Karpas-422 (cell line): ENCODE measurements around the gene RGS13. TPM values are rescaled to one million over a fixed set of nuclear protein-coding genes. Genes with fewer than 3 reads are reported as not detected.
A peak's percentile ranks its signal among the peaks of the same experiment; 100 is the strongest.
"Not testable (repeated sequence)": the region's sequence is repeated elsewhere in the genome, so short reads cannot be mapped to it uniquely, and the experiment has no call there.

Experiments
- DNase-seq: peaks from one replicate; pipeline ENCODE4 v3.0.0-alpha.2; 2015
- H2AFZ ChIP-seq: fragments of 200-600 bp; sonication (generic); 2 replicates; pipeline ENCODE4 v1.6.1; 2014; ENCODE audit warnings: antibody characterized with exemption, low read length, mixed read lengths
- H3K27ac ChIP-seq: fragments of 200-600 bp; sonication (generic); 2 replicates; pipeline ENCODE4 v1.5.1; 2014; ENCODE audit warnings: mild to moderate bottlenecking, low read length, moderate library complexity
- H3K27me3 ChIP-seq: fragments of 200-600 bp; sonication (generic); 2 replicates; pipeline ENCODE4 v1.6.1; 2014; ENCODE audit warnings: low read length, mixed read lengths
- H3K36me3 ChIP-seq: fragments of 200-600 bp; sonication (generic); 2 replicates; pipeline ENCODE4 v1.6.1; 2014; ENCODE audit warnings: low read length, mixed read lengths; ENCODE audit not compliant: insufficient read depth
- H3K4me1 ChIP-seq: fragments of 200-600 bp; sonication (generic); 2 replicates; pipeline ENCODE4 v1.6.1; 2014; ENCODE audit warnings: mild to moderate bottlenecking, low read length, mixed read lengths
- H3K4me2 ChIP-seq: fragments of 200-600 bp; sonication (generic); 2 replicates; pipeline ENCODE4 v1.6.1; 2014; ENCODE audit warnings: low read length, low read depth, mild to moderate bottlenecking; ENCODE audit not compliant: poor library complexity, severe bottlenecking
- H3K4me3 ChIP-seq: fragments of 200-600 bp; sonication (generic); 2 replicates; pipeline ENCODE4 v1.5.1; 2014; ENCODE audit warnings: mild to moderate bottlenecking, antibody characterized with exemption, low read length, mixed read lengths
- H3K79me2 ChIP-seq: fragments of 200-600 bp; sonication (generic); 2 replicates; pipeline ENCODE4 v1.6.1; 2014; ENCODE audit warnings: mild to moderate bottlenecking, low read length, mixed read lengths
- H3K9ac ChIP-seq: fragments of 200-600 bp; sonication (generic); 2 replicates; pipeline ENCODE4 v1.6.0; 2014; ENCODE audit warnings: low read length
- H3K9me2 ChIP-seq: fragments of 200-600 bp; sonication (generic), shearing (Covaris generic); replicated peaks from 2 replicates; pipeline ENCODE4 v1.6.0; 2014; ENCODE audit warnings: mild to moderate bottlenecking, low read length, moderate library complexity; ENCODE audit not compliant: insufficient read depth
- H3K9me3 ChIP-seq: fragments of 300-700, 200-600 bp; sonication (generic); 2 replicates; pipeline ENCODE4 v1.6.1; 2014; ENCODE audit warnings: low read length, mixed read lengths
- H4K20me1 ChIP-seq: fragments of 200-600 bp; sonication (generic); 2 replicates; pipeline ENCODE4 v1.6.1; 2014; ENCODE audit warnings: mild to moderate bottlenecking, antibody characterized with exemption, low read length, low read depth; ENCODE audit not compliant: insufficient read depth
- total RNA-seq: library from RNA; depleted of rRNA; stranded (reverse); fragments of >200 nt; shearing (Covaris generic); gene quantifications from 2 replicates; pipeline ENCODE4 v1.2.3, GENCODE V29; 2014; ENCODE audit warnings: low replicate concordance

Gene RGS13
- total RNA-seq, 1 experiment from 2014 or later: 462 TPM

DNA sequence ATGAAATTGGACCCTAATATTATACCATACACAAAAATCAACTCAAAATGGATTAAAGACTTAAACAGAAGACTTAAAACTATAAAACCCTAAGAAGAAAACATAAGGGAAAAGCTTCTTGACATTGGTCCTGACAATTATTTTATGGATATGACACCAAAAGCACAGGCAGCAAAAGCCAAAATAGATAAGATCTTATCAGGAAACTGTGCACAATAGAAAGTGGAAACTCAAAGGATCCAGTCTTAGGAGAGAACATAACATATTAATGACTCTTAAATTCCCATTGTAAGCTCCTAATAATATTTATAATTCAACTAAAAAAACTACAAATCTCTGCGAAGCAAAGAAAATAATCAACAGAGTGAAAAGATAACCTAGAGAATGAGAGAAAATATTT, 39.8 kb downstream of the RGS13 start:
- no peaks in the 10 kb centered on the region for H3K9me2 ChIP-seq
- no peak overlapping the region for H3K4me3 ChIP-seq
- H3K27me3 ChIP-seq: no peaks in the 10 kb centered on the region
- H3K9ac ChIP-seq: no peak overlapping the region
- no peak overlapping the region for H3K27ac ChIP-seq
- H3K4me1 ChIP-seq: peaks cover 19% of the 10 kb centered on the region
- no peaks in the 10 kb centered on the region for H3K79me2 ChIP-seq
- no peak overlapping the region for H3K4me2 ChIP-seq
- H2AFZ ChIP-seq: no peak overlapping the region
- no peaks in the 10 kb centered on the region for H4K20me1 ChIP-seq
- H3K9me3 ChIP-seq: no peaks in the 10 kb centered on the region
- no peaks in the 10 kb centered on the region for H3K36me3 ChIP-seq
- no peak for DNase-seq

DNA sequence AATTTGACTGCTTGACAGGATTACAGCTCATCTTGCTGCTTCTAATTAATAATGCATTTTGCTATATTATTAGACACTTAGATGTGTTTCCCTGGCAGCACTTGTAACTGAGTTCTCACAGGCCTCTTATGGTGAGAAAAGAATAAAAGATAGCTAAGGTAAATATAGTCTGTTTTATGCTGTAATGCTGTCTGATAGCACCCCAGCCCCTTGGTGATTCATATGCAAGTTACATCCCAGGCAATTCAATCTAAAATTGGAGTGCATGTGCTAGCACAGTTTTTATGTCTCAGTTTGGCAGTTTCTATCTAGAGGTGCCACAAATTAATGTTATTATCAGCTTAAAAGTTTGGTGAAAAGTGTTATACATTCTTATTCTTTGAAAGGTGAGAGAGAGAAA, 42.2 kb downstream of the RGS13 start:
- H3K9me2 ChIP-seq: no peaks in the 10 kb centered on the region
- H3K9me3 ChIP-seq: no peaks in the 10 kb centered on the region
- peaks cover 19% of the 10 kb centered on the region for H3K4me1 ChIP-seq
- no peaks in the 10 kb centered on the region for H4K20me1 ChIP-seq
- H3K4me3 ChIP-seq: no peak overlapping the region
- no peak overlapping the region for H3K9ac ChIP-seq
- H2AFZ ChIP-seq: no peak overlapping the region
- H3K27ac ChIP-seq: no peak overlapping the region
- no peaks in the 10 kb centered on the region for H3K27me3 ChIP-seq
- H3K4me2 ChIP-seq: peak overlapping the region; percentile 26
- no peaks in the 10 kb centered on the region for H3K79me2 ChIP-seq
- H3K36me3 ChIP-seq: no peaks in the 10 kb centered on the region
- DNase-seq: no peak

- no peak overlapping the region for H3K4me2 ChIP-seq
- H3K36me3 ChIP-seq: no peaks in the 10 kb centered on the region
- H3K4me3 ChIP-seq: no peak overlapping the region
- H3K9me2 ChIP-seq: no peaks in the 10 kb centered on the region
- H2AFZ ChIP-seq: no peak overlapping the region
- H3K9me3 ChIP-seq: no peaks in the 10 kb centered on the region
- no peak overlapping the region for H3K27ac ChIP-seq
- H3K9ac ChIP-seq: no peak overlapping the region
- H3K4me1 ChIP-seq: peaks cover 19% of the 10 kb centered on the region
- H3K79me2 ChIP-seq: no peaks in the 10 kb centered on the region
- no peaks in the 10 kb centered on the region for H3K27me3 ChIP-seq
- DNase-seq: no peak
- no peaks in the 10 kb centered on the region for H4K20me1 ChIP-seq
Observed at GRCh38 chr1:192682335-192682734, 46.4 kb downstream of the RGS13 start.

DNA sequence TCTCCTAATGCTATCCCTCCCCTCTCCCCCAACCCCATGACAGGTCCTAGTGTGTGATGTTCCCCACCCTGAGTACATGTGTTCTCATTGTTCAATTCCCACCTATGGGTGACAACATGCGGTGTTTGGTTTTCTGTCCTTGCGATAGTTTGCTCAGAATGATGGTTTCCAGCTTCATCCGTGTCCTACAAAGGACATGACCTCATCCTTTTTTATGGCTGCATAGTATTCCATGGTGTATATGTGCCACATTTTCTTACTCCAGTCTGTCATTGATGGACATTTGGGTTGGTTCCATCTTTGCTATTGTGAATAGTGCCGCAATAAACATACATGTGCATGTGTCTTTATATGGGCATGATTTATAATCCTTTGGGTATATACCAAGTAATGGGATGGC, 47.1 kb downstream of the RGS13 start:
- H3K27ac ChIP-seq, H3K79me2 ChIP-seq, H3K9me2 ChIP-seq, H3K4me3 ChIP-seq, H3K9me3 ChIP-seq, H3K36me3 ChIP-seq, DNase-seq, H4K20me1 ChIP-seq, H2AFZ ChIP-seq, H3K9ac ChIP-seq, H3K4me2 ChIP-seq, H3K27me3 ChIP-seq: not testable (repeated sequence)
- H3K4me1 ChIP-seq: peaks cover 11% of the 10 kb centered on the region

DNA sequence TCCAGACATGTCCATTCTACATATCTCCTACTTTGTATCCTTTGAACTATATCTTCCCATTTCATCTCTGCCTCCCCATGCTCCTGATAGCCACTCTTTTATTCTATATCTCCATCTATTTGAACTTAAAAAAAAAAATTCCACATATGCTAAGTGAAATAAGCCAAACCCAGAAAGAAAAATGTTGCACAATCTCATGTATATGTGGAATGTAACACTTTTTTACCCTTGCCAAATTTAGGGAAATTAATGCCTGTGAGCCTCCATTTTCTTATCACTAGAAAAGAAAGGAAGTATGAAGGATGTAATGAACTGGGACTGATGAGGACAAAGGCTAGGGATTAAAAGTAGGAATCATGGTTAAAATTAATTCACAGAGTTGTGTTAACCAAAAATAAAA, 53.5 kb downstream of the RGS13 start:
- Histone ChIP-seq H3K27ac (no peak overlapping the region), H3K4me2 (no peak overlapping the region), H3K4me1 (no peaks in the 10 kb centered on the region), H3K9ac (no peak overlapping the region), H3K79me2 (no peaks in the 10 kb centered on the region), H4K20me1 (no peaks in the 10 kb centered on the region), H3K36me3 (0 out of 2 replicates have a peak, but pooled peaks cover 4% of the 10 kb centered on the region), H2AFZ (no peak overlapping the region), H3K9me3 (no peaks in the 10 kb centered on the region), H3K27me3 (no peaks in the 10 kb centered on the region), H3K9me2 (0 out of 2 replicates have a peak, but pooled peaks cover 3% of the 10 kb centered on the region), H3K4me3 (no peak overlapping the region)
- DNase-seq: no peak

DNA sequence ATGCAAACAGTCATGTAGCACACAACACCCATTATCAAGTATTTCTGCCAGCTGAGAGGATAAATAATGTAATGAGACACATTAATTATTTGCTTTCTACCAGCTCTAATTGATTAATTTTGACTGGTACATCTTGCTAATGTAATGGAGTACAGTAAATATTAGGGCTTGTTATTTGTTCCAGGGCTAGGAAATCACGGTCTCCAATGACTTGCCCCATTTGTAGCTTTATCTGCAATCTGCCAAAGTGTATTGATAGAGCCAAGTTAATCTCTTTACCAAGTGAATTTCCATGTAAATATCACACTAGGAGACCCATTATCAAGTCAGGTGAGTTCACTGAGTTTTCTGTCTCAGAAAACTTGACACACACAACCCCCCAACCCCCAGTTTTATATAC, 55.1 kb downstream of the RGS13 start:
- H3K9ac ChIP-seq: no peak overlapping the region
- H3K4me2 ChIP-seq: no peak overlapping the region
- no peak overlapping the region for H3K4me3 ChIP-seq
- no peaks in the 10 kb centered on the region for H3K4me1 ChIP-seq
- no peaks in the 10 kb centered on the region for H3K79me2 ChIP-seq
- H4K20me1 ChIP-seq: no peaks in the 10 kb centered on the region
- no peaks in the 10 kb centered on the region for H3K27me3 ChIP-seq
- DNase-seq: no peak
- no peak overlapping the region for H3K27ac ChIP-seq
- no peak overlapping the region for H2AFZ ChIP-seq
- no peaks in the 10 kb centered on the region for H3K9me3 ChIP-seq
- H3K9me2 ChIP-seq: 0 out of 2 replicates have a peak, but pooled peaks cover 3% of the 10 kb centered on the region
- 0 out of 2 replicates have a peak, but pooled peaks cover 4% of the 10 kb centered on the region for H3K36me3 ChIP-seq

GRCh38 chr1:192696082-192696481, 60.1 kb downstream of the RGS13 start:
- Histone ChIP-seq H3K4me1 (no peaks in the 10 kb centered on the region), H3K9me2 (no peaks in the 10 kb centered on the region), H3K4me3 (no peak overlapping the region), H3K27ac (no peak overlapping the region), H3K9ac (no peak overlapping the region), H4K20me1 (no peaks in the 10 kb centered on the region), H3K9me3 (no peaks in the 10 kb centered on the region), H2AFZ (no peak overlapping the region), H3K27me3 (no peaks in the 10 kb centered on the region), H3K79me2 (no peaks in the 10 kb centered on the region), H3K4me2 (no peak overlapping the region), H3K36me3 (0 out of 2 replicates have a peak, but pooled peaks cover 4% of the 10 kb centered on the region)
- no peak for DNase-seq

- no peak for DNase-seq
- H3K4me2 ChIP-seq: no peak overlapping the region
- no peaks in the 10 kb centered on the region for H3K9me2 ChIP-seq
- H3K9ac ChIP-seq: no peak overlapping the region
- no peak overlapping the region for H2AFZ ChIP-seq
- H3K79me2 ChIP-seq: no peaks in the 10 kb centered on the region
- no peaks in the 10 kb centered on the region for H3K36me3 ChIP-seq
- no peaks in the 10 kb centered on the region for H4K20me1 ChIP-seq
- no peak overlapping the region for H3K4me3 ChIP-seq
- no peaks in the 10 kb centered on the region for H3K4me1 ChIP-seq
- H3K27ac ChIP-seq: no peak overlapping the region
- no peaks in the 10 kb centered on the region for H3K27me3 ChIP-seq
- H3K9me3 ChIP-seq: no peaks in the 10 kb centered on the region
Observed at GRCh38 chr1:192697771-192698170, 61.8 kb downstream of the RGS13 start.

DNA sequence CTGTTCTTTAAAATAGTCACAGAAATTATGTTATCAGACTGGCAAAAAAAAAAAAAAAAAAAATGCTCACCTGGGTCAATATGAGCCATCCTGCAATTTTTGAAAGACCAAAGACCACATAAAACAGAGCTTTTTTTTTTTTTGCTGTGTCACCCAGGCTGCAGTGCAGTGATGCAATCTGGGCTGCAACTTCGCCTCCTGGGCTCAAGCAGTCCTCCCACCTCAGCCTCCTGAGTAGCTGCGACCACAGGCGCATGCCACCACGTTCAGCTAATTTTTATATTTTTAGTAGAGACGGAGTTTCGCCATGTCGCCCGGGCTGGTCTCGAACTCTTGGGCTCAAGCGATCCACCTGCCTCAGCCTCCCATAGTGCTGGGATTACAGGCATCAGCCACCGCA, 62.8 kb downstream of the RGS13 start:
- no peaks in the 10 kb centered on the region for H3K9me3 ChIP-seq
- H3K27ac ChIP-seq: no peak overlapping the region
- H3K27me3 ChIP-seq: no peaks in the 10 kb centered on the region
- no peak for DNase-seq
- no peaks in the 10 kb centered on the region for H3K36me3 ChIP-seq
- no peak overlapping the region for H3K4me2 ChIP-seq
- H3K79me2 ChIP-seq: no peaks in the 10 kb centered on the region
- no peak overlapping the region for H3K9ac ChIP-seq
- no peak overlapping the region for H3K4me3 ChIP-seq
- no peak overlapping the region for H2AFZ ChIP-seq
- no peaks in the 10 kb centered on the region for H4K20me1 ChIP-seq
- no peaks in the 10 kb centered on the region; the same call in 1 of the 2 replicates for H3K4me1 ChIP-seq
- H3K9me2 ChIP-seq: no peaks in the 10 kb centered on the region
